GM03348 (cell line): ENCODE results near the gene TMEM158.

Source experiments
- DNase-seq: peaks from one replicate; pipeline ENCODE4 v3.0.0; 2012; ENCODE audit warnings: low spot score

The TMEM158 gene

DNA sequence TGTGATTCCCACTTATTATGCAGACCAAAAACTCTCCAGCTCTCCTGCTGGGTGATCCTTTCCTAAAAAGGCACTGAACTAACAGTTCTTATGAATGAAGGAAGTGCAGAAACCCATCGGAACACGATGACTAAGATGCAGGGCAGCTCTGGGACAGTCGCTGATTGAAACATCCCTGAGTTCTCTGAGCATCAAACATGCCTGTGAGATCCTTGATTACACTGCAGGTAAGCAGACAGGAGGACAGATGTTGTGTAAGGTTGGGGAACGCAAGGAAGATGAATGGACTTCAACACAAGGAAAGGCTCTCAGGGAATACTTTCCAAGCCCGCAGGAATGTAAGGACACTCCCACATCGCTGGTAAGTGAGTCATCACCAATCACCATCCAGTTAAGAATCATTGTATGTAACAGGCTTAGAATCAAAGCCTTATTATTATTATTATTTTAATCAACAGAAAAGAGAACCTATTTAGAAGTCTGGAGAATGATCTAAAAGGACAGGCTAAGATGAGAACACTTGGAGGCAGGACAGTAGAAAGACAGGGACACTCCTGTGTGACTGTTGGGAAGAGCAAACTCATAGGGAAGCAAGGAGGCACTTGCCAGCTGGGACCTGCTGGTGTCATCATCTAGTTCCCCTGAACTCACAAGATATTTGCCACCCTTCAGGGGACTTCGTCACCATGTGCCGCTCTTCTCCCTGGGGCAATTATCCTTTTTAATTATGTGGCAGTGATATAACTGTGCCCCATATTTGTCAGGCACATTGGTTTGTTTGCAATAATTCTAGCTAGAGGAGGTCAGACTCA, 26.0 kb downstream of the TMEM158 start:
- DNase-seq, result peak; percentile 86

GRCh38 chr3:45198264-45199260, 27.5 kb downstream of the TMEM158 start:
- no peak for DNase-seq

- DNase-seq, result no peak
Measured at GRCh38 chr3:45194791-45195190, 31.3 kb downstream of the TMEM158 start.

- no peak for DNase-seq
Measured at GRCh38 chr3:45191924-45192417, 34.1 kb downstream of the TMEM158 start.

DNA sequence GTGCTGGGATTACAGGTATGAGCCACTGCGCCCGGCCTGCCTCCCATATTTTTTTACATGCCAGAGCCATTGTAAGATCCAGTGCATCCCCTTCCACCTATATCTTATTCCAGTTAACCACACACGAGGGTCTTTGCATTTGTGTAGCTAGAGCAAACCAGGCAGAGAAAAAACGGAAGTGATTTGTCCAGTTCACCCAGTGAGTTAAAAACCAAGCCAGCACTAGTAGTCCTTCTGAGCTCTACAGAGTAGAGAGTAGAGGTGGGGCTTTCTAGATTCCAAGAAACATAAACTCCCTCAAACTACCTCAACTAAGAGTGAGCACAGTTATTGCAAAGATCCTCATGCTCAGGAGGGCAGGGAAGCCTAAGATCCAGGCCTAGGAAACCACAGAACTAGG, 34.7 kb downstream of the TMEM158 start:
- no peak for DNase-seq

DNA sequence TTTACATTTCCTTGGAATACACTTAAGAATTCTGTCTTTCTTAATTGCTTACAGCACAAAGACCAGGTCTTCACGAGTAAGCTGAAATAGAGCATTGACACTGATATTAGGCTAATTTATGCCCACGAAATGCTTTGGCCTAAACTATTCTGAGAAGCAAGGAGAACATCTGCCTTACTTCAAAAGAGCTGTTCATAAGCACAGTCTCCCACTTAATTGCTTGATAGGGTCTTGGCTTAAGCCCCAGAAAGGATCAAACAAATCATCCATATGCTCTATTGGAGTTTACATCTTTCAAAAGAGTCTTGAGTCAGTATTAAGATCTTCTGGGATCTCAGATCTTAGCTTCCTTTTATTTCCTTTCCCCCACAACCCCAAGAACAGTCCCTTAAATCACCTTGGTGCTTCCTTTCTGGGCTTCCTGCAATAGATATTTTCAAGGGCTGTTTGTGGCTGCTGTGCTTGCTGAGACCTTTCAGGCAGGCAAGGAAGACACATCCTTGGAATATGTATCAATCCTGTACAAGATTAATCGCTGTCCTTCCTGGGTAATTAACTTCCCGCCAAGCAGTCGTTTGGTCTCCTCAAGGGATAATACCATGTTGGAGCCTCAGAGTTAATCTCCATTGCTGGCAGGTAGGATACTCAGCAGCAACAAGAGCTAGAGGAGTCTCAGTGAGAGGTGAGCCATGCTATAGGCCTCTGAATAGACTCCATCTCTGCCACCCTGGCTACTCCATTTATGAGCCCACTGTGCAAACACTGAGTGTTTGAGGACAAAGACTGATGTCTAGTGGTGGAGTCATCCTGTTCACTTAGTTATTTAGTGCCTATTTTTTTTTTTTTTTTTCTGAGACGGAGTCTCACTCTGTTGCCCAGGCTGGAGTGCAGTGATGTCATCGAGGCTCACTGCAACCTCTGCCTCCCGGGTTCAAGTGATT, 37.1 kb downstream of the TMEM158 start:
- no peak for DNase-seq

- DNase-seq, result no peak
Measured at GRCh38 chr3:45187694-45188141, 38.4 kb downstream of the TMEM158 start.

DNA sequence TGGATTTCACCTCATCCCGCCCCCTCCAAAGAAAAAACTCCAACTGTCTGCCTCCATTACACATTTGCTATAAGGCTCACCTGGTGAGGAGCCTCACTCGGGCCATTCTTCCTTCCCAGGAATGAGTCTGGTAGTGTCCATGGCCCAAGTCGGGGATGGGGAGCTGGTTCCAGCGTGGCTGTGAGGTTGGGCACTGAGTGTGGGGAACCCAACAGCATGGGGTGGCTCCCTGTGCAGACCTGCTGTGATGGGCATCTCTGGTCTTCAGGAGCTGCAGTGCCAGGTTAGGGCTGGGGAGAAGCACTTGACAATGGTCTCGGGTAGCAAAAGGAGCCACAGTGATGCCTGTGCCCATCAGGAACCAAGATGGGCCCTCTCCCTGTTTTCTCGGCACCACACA, 39.2 kb downstream of the TMEM158 start:
- no peak for DNase-seq

DNA sequence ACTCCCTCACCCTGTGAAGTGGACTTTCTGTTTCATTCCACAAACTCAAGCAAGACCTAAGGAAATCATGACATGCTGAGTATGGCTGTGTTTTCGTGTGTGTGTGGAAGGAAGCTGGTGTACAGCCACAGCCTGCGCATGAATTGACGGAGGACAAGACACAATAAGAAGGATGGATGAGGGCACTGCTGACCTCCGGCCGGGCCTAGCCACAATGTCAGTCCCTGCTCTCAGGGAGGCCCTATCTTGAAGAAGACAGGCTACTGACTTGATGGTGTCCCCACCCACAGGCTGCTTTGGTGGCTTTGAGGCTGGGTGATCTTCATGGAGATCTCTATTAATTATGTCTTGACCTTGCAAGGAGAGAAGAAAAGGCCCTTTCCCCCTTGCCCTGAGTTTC, 40.6 kb downstream of the TMEM158 start:
- DNase-seq, result no peak

DNA sequence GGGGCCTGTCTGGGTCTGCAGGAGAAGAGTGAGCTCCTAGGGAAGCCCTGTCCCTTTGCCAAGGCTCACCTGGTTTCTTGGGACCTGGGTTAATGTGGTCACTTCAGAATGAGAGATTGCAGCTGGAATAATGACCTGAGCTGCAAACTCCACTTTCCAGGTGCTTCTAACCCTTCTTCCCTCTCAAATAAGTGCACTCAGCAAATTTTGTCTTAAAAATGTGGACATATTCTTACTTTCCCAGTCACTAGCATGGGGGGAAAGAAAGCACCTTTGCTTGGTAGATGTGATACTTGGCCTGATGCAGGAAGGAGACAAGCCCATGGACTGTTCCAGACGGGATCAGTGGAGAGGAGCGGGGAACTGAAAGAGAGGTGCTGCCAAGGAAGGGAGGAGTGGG, 41.0 kb downstream of the TMEM158 start:
- no peak for DNase-seq

GRCh38 chr3:45183872-45184262, 42.2 kb downstream of the TMEM158 start:
- DNase-seq, result no peak

DNA sequence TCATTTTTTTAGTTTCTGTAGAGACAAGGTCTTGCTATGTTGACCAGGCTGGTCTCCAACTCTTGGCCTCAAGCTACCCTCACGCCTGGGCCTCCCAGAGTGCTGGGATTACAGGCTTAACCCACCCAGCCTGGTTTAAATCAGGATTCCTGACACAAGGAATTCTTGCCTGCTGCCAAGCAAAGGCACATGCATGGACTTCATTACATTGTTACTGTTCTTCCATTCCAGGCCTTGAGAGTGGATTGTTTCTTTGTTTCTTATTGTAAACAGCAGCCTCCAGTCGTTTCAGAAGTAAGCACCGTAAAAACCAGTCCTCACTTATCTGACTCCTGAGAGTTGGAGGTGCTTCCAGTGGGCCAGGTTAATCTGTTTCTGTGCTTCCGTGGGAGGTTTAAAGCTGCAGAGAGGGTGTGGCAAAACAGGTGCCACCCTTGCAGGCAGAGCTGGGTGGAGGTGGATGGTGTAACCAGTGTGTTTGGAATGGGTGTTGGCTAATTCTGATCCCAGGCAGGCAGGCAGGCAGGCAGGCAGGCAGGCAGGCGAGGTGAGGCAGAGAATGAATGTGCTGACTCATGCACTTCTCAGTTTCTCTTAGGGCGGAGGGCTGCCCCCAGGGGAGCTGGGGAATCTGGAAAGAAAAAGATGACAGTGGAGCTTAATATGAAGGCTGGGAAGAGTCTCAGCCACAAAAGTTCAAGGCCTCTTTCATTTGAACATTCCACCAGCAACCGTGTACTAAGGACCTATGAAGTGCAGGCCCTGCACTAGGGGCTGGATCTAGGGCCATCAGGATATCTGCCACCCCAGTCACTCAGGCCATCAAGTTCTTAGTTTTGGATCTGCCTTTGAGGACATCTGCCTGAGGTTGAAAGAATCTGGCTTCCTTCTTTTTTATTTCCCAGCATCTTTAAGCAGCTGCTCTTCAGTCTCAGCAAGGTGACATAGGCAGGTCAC, 42.9 kb downstream of the TMEM158 start:
- DNase-seq, result peak; percentile 75

DNA sequence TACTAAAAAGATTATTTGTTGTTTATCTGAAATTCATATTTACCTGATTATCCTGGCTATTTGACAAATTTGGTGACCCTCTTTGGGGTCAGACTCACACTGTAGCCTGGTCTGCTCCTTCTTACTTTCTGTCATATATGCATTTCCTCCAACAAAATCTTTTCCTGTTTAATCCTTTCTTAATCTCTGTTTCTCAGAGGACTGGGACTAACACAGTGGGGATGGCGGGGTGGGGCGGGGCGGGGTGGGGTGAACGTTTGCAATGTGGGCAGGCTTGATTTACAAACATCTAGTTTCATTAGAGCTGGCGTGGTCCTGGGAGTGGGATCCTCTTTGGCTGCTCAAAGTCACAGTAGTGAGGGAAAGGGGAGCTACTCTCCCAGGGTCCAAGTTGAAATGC, 44.6 kb downstream of the TMEM158 start:
- DNase-seq, result no peak

DNA sequence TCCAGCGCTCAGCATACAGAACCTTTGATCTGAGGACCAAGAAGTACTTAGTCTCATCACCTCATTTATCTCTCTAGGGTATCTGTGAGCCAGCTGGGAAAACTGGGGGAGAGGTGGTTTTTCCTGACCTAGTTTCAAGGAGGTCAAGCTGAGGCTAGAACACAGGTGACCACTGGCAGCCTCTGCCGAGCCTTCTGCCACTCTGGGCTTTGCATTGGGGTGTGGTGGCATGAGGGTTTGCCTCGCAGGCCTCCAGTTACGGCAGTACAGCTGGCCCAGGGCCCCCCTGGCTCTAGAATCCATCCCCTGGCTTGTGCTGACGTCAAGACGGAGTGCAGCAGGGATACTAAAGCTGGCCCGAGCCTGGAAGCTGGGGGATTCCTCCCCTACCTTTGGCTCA, 45.2 kb downstream of the TMEM158 start:
- no peak for DNase-seq

- peak; percentile 28 for DNase-seq
Measured at GRCh38 chr3:45180051-45180450, 46.0 kb downstream of the TMEM158 start.

- DNase-seq, result no peak
Measured at GRCh38 chr3:45179163-45179562, 46.9 kb downstream of the TMEM158 start.

GRCh38 chr3:45178183-45179023, 47.7 kb downstream of the TMEM158 start:
- no peak for DNase-seq

- DNase-seq, result no peak
Measured at GRCh38 chr3:45176912-45177311, 49.2 kb downstream of the TMEM158 start.
